HTR-8/SVneo (cell line): ENCODE data around the gene MYO7A.

Source experiments
- DNase-seq: peaks from one replicate; pipeline ENCODE4 v3.0.0; 2011; ENCODE audit warnings: low spot score, mixed read lengths; ENCODE audit not compliant: insufficient read length
- FAIRE-seq: peaks from 2 replicates; lab custom pipeline; 2011; peaks lifted over from hg19 to GRCh38; lab: Jason Lieb, UNC

The MYO7A gene

DNA sequence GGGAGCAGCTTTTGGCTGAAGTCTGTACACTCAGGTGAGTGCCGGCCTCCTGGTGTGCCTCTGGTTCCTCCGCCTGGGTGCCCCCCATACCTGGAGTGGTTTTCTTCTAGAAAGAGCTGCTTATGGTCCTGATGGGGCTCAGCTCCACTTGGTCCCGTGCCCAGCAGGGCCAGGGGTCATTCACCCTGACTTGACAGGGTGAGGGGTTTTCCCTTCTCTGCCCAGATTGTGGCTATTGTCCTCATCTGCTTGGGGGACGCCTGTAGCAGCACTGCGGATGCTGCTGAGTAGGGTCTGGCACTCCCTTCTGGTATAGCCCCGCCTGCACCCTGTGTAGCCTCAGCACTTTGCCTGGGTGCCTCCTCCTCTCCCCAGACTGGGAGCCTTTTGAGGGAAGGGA is 17.2 kb upstream of the MYO7A start:
- peak; percentile 48 for FAIRE-seq
- DNase-seq: no peak

DNA sequence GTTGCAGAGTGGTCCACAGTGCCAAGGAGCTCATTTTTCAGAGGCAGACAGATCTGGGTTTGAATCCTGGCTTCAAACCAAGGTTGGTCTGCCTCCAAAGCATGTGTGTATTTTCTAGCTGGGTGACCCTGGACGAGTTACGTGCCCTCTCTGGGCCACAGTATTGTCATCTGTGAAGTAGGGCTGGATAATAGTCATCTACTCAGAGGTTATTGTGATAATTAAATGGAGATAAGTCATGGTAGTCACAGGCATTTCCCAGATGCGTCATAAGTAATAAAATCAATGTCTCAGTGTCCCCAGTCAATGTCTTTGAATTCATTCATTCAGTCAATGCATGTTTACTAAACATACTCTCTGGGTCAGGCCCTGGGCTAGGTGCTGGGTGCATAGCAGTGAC is 16.8 kb upstream of the MYO7A start:
- DNase-seq: no peak
- no peak for FAIRE-seq

DNA sequence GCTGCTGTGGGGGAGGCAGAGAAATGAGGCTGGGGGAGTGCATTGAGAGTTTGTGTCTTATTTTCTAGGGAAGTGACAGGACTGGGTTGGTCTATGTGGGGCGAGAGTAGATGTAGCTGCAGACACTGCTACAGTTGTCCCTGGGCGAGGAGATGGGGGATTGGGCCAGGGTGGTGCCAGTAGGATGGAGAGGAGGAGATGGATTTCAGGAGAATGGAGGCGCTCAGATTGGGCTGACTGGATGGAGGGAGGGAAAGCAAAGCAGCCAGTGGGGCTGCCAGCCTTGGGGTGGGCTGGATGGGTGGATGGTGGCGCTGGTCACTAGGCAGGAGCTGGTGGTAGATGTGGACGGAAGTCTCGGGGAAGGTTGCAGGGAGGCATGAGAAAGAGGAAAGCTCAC is 16.1 kb upstream of the MYO7A start:
- no peak for FAIRE-seq
- no peak for DNase-seq

GRCh38 chr11:77112641-77113381 is 15.2 kb upstream of the MYO7A start:
- FAIRE-seq (no peak), DNase-seq (no peak)

DNA sequence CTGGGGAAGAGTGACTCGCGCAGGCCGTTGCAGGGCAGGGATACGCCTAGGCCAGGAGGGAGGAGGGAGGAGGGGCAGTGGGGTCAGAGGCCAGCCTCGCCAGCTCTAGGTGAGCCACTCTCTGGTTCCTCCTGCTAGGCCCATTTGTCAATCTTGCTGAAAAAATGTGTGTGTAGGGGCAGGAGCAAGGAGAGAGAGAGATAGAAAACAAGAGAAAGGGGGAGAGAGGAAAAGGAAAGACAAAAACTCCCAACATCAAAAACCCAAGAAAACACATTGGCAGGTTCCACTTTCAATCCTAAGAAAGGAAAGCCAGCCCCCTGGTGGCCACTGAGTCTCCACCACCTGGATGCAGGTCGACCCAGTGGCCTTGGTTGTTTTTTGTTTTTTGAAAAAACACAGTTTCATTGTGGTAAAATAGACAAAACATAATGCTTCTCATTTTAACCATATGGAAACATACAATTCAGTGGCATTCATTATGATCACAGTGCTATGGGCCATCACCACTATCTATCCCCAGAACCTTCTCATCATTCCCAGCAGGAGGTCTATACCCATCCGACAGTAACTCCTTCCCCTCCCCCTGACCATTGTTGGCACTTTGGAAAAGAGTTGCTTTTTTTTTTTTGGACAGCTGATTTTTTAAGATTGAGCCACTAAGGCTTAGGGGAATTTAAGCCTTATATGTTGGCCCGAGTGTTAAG is 14.5 kb upstream of the MYO7A start:
- DNase-seq (peak; percentile 70), FAIRE-seq (no peak)

GRCh38 chr11:77114089-77114463 is 14.0 kb upstream of the MYO7A start:
- FAIRE-seq: no peak
- no peak for DNase-seq

DNA sequence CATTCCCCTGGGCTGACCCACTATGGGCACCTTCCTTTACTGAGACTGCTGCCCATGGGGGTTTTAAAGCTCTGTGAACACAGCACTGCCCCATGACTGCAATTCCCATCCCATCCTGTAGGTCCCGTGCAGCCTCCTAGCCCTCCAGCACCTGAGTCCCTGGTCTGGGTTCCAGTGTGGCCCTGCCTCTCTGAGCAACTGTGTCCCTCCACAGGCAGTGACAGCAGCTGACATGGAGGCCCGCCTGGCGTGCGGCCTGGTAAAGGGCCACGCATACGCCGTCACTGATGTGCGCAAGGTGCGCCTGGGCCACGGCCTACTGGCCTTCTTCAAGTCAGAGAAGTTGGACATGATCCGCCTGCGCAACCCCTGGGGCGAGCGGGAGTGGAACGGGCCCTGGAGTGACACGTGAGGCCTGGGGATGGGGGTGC is 12.8 kb upstream of the MYO7A start:
- FAIRE-seq (no peak), DNase-seq (no peak)

DNA sequence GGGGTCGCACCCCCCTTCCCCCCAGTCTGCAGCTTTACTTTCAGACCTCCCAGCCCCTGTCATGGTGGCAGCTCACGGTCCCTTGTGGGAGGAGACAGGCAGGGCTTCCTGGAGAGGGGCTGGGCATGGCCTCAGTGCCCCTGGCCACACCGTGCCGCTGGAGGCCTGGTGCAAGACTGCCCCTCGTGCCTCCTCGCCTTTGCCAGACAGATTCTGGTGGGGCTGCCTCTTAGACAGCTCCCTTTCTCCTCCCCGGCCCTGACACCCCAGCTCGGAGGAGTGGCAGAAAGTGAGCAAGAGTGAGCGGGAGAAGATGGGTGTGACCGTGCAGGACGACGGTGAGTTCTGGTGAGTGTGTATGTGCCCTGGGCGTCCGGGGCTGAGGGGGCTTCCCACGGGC is 12.1 kb upstream of the MYO7A start:
- DNase-seq: no peak
- FAIRE-seq: no peak

DNA sequence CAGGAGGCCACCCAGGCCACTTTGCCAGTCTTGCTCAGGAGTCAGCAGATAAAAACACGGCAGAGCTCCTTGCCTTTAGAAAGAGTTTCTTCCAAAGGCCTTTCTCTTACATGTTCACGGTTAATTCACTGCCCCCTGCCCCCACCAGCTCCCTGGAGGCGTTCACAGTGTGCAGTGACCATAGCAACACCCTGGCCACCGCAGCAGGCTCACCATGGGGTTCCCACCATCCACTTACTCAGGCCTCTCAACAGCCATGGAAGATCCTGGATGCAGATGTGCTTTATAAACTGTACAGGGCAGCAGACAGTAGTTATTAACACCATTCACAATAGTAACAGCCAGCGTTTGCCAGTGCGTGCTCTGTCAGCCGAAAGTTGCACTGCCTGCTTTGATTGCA is 10.6 kb upstream of the MYO7A start:
- FAIRE-seq: no peak
- DNase-seq: no peak

DNA sequence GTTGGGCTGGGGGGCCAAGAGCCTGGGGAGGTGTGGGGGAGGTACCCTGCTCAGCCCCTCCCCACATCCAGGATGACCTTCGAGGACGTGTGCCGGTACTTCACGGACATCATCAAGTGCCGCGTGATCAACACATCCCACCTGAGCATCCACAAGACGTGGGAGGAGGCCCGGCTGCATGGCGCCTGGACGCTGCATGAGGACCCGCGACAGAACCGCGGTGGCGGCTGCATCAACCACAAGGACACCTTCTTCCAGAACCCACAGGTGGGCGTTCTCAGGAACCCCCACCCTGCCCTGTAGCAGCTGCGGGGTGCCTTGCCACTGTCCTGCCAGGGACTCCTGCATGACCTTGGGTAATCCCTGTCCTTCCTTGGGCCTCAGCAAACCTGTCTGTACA is 10.0 kb upstream of the MYO7A start:
- DNase-seq (no peak), FAIRE-seq (no peak)

DNA sequence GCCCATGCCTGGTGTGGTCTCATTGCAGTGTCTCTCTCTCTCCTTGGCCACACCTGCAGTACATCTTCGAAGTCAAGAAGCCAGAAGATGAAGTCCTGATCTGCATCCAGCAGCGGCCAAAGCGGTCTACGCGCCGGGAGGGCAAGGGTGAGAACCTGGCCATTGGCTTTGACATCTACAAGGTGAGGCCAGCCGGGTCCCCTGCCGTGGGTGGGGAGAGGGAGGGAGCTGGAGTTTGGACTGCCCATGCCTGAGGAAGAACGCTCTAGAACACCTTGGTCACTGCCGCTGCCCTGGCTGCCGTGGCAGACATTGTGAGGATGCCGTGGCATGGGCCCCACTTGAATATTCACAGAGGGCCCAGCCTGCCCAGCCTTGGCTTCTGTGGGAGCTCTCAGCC is 9.1 kb upstream of the MYO7A start:
- DNase-seq (no peak), FAIRE-seq (no peak)

DNA sequence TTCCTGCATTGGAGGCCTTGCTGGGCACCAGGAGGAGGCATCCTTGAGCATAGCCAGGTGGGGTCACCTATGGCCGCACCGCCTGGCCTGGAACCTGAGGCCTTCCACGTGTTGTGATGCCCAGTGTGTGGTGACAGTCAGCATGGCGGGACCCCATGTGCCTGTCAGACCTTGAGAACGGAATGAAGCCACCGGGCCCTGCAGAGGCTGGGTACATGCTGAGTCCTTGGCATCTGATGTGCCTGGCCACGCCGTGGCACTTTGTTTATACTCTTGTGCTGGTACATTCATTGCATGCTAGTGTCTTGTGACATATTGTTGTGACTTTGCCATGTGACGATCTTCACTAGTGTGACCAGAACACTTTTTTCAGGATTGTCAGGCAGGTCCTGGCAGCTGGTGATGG is 8.5 kb upstream of the MYO7A start:
- DNase-seq (no peak), FAIRE-seq (no peak)

- peak; percentile 20 for FAIRE-seq
- no peak for DNase-seq
Measured at GRCh38 chr11:77120571-77120970, 7.5 kb upstream of the MYO7A start.

DNA sequence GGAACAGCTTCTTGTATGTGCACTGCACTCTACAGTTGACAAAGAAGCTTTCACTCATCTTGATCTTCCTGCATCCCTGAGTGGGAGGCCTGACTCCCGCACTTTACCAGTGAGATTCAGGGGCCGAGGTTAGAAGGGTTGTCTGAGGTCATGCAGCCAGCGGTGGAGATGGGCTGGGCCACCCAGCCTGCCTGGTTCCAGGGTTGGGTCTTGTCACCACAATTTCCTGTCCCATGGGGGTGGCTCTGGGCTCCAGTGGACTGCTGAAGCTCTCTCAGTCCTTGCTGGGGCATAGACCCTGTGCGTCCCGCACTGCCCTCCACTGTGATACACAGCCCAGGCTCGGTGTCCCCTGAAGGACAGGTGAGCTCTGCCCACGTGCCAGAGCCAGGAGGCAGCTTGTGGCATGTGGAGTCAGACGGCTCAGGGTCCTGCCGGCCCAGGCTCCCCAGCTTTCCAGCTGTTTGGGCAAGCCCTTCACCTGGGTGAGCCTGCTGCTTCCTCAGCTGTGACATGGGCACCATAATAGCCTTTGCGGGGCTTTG is 6.9 kb upstream of the MYO7A start:
- no peak for FAIRE-seq

GRCh38 chr11:77121876-77122575 is 6.0 kb upstream of the MYO7A start:
- FAIRE-seq (no peak), DNase-seq (no peak)

More for the DNA sequence above, 6.9 kb upstream of the MYO7A start:
- no peak for DNase-seq

- no peak for DNase-seq
- FAIRE-seq: no peak
Measured at GRCh38 chr11:77122576-77123212, 5.4 kb upstream of the MYO7A start.

- DNase-seq (no peak), FAIRE-seq (no peak)
Measured at GRCh38 chr11:77123591-77123990, 4.5 kb upstream of the MYO7A start.

DNA sequence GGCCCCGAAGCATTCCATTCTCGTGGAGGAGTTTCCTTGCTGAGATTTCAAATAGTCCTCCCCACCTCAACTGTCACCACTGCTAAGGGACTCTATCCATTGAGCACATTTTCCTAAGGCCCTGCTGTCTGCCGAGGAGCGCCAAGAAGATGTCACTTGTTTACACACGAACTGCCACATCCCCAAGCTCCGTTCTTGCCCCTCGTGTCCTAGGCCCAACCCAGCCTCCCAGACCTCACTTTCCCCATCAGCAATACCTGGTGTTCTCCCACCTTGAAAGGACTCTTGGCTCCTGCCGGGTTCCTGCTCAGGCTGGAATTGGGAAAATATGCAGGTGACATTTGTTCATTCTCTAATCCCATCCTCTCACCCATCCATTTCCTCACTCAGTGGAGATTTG is 4.0 kb upstream of the MYO7A start:
- no peak for FAIRE-seq
- DNase-seq: no peak

DNA sequence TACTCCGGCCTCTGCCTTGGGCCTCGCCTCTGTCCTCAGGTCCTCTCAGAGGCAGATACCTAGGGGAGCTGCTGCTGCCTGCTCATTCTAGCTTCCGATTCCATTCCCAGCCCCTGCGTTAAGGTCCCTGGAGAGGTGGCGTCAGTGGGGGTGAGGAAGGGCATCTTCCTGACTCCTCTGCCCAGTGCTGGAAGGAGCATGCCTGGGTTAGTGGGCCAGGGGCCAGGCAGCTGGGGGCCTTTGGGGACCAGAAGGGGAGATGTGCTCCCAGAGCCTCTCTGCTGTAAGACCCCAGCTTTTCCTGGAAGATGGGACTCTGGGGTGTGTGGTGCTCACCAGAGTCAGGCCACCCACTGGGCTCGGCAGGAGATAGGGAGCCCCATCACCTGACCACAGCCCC is 3.6 kb upstream of the MYO7A start:
- no peak for FAIRE-seq

GRCh38 chr11:77125191-77125590 is 2.9 kb upstream of the MYO7A start:
- DNase-seq: no peak
- FAIRE-seq: no peak

More for the DNA sequence above, 3.6 kb upstream of the MYO7A start:
- DNase-seq: no peak

GRCh38 chr11:77125695-77126094 is 2.4 kb upstream of the MYO7A start:
- DNase-seq: no peak
- FAIRE-seq: no peak
